ENCODE measurements around the gene SLC6A3. TPM values are rescaled to one million over a fixed set of nuclear protein-coding genes. Genes with fewer than 3 reads are reported as not detected.

SLC6A3 gene
- total and polyA plus RNA-seq, 9 of the 15 experiments (the other 6 are each of a cell fraction or from before 2014, with no cell fraction given) = not detected

DNA sequence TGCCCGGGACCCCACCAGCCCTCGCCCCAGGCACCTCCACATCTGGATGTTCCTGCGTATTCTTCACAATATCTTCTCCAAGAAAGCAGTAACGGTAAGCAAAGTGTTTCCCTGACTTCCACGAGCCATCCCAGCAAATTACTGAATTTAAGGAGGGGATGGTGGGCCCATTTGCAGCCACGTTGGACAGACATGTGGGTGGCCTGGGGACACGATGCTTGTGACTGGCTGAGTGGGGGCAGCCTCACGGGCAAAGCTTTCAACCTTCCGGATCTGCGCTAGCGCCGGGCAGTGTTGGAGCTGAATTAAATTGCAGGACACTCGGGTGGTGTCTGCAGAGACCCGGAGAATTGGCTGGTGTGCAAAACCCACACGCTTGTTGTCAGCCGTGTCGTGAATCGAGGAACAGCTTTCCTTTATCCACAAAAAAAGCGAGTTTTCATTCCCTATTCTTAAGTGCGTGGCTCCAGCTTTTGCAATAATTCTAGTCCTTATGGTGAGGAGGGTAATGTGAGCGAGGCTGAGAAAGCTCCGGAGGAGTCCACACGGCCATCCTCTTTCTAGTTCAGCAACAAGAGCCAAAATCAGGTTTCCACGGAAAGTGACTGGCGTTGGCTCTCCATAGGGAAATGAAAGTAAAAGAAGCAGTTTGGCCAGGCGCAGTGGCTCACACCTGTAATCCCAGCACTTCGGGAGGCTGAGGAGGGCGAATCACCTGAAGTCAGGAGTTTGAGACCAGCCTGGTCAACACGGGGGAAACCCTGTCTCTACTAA is 82.8 kb downstream of the SLC6A3 start:
- Histone ChIP-seq H3K4me2 (ENCODE audit: insufficient read depth, low read length) (no peak overlapping the region), H4K20me1 (replicated peaks; ENCODE audit: control insufficient read depth, insufficient read depth, low read length) (peaks cover 4% of the 10 kb centered on the region; the same call in 1 of the 2 replicates), H3K4me1 (replicated peaks in 1 of 2; ENCODE audit: control insufficient read depth in 2 of 2, insufficient read depth in 2 of 2, low read length in 2 of 2) (peaks cover 0 to 11% of the 10 kb centered on the region in 2 experiments; a peak in 2 of 5 replicates), H3K4me3 (no peak overlapping the region), H3K9me3 (replicated peaks; ENCODE audit: control insufficient read depth, insufficient read depth, low read depth, low read length) (no peaks in the 10 kb centered on the region), H3K79me2 (ENCODE audit: control insufficient read depth, insufficient read depth, low read length) (no peaks in the 10 kb centered on the region), H3K27me3 (ENCODE audit: control insufficient read depth in 2 of 2, insufficient read depth in 2 of 2, low read length in 2 of 2) (peaks cover 74 to 79% of the 10 kb centered on the region in 2 experiments), H3K27ac (ENCODE audit: extremely low read depth, low read depth, low read length) (no peak overlapping the region), H3K9ac (ENCODE audit: insufficient read depth in 1 of 2, low read depth in 2 of 2, low read length in 2 of 2) (no peak overlapping the region), H3K9me1 (ENCODE audit: control insufficient read depth, insufficient read depth, low read length) (no peaks in the 10 kb centered on the region), H3K36me3 (ENCODE audit: control insufficient read depth, insufficient read depth, low read length) (no peaks in the 10 kb centered on the region), H2AFZ (ENCODE audit: low read depth, low read length) (no peak overlapping the region)
- WGBS (ENCODE audit: insufficient coverage, low coverage, missing lambda C conversion rate) = 6% methylated on average over 29 of the region's 29 CpGs
- in situ Hi-C loops (cut with MboI) (no loop called here), intact Hi-C loops (cut with micrococcal nuclease) (no loop called here)
- ATAC-seq (no peak), FAIRE-seq (no peak), DNase-seq (ENCODE audit: extremely low read depth in 1 of 4, low spot score in 3 of 4) (no peak)
- no TSS peak for BruUV-seq (replicated peaks)
- ChIA-PET CTCF (ENCODE audit: low intra/inter-chr PET ratio) (no interaction called here), POLR2A (interaction anchor here (0.8 to 1.4 kb wide), 3 partner anchors 9 to 33 kb away, joined by 3 to 4 read pairs (median 4); no protein-coding TSS in a partner anchor)
- TF ChIP-seq EP300 (IDR thresholded peaks at IDR 0.05; ENCODE audit: low read length) (no peak), HMG20B (CRISPR knock-in tag; IDR thresholded peaks at IDR 0.05) (no peak), TAF15 (IDR thresholded peaks at IDR 0.05; ENCODE audit: low read depth, low read length) (no peak), GABPB1 (CRISPR knock-in tag; IDR thresholded peaks at IDR 0.05) (no peak)
- TF ChIP-seq, protein P1, sequence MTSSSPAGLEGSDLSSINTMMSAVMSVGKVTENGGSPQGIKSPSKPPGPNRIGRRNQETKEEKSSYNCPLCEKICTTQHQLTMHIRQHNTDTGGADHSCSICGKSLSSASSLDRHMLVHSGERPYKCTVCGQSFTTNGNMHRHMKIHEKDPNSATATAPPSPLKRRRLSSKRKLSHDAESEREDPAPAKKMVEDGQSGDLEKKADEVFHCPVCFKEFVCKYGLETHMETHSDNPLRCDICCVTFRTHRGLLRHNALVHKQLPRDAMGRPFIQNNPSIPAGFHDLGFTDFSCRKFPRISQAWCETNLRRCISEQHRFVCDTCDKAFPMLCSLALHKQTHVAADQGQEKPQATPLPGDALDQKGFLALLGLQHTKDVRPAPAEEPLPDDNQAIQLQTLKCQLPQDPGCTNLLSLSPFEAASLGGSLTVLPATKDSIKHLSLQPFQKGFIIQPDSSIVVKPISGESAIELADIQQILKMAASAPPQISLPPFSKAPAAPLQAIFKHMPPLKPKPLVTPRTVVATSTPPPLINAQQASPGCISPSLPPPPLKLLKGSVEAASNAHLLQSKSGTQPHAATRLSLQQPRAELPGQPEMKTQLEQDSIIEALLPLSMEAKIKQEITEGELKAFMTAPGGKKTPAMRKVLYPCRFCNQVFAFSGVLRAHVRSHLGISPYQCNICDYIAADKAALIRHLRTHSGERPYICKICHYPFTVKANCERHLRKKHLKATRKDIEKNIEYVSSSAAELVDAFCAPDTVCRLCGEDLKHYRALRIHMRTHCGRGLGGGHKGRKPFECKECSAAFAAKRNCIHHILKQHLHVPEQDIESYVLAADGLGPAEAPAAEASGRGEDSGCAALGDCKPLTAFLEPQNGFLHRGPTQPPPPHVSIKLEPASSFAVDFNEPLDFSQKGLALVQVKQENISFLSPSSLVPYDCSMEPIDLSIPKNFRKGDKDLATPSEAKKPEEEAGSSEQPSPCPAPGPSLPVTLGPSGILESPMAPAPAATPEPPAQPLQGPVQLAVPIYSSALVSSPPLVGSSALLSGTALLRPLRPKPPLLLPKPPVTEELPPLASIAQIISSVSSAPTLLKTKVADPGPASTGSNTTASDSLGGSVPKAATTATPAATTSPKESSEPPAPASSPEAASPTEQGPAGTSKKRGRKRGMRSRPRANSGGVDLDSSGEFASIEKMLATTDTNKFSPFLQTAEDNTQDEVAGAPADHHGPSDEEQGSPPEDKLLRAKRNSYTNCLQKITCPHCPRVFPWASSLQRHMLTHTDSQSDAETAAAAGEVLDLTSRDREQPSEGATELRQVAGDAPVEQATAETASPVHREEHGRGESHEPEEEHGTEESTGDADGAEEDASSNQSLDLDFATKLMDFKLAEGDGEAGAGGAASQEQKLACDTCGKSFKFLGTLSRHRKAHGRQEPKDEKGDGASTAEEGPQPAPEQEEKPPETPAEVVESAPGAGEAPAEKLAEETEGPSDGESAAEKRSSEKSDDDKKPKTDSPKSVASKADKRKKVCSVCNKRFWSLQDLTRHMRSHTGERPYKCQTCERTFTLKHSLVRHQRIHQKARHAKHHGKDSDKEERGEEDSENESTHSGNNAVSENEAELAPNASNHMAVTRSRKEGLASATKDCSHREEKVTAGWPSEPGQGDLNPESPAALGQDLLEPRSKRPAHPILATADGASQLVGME (CRISPR knock-in tag; IDR thresholded peaks at IDR 0.05) = no peak
